Body of pancreas (tissue), 4 donors: ENCODE data around the gene KLHL29. TPM values are rescaled to one million over a fixed set of nuclear protein-coding genes. Genes with fewer than 3 reads are reported as not detected.

Source experiments
- ATAC-seq: fragments of 150-250 bp; one replicate; pipeline ENCODE4 v1.9.1; 2016
- DNase-seq, 4 donors: peaks; one replicate each; pipeline ENCODE4 v3.0.0-alpha.2; 2019
- H3K27ac ChIP-seq, 4 donors: fragments of 200-600 bp; sonication (generic); 1 replicate in 3 of 4; 2 replicates in 1 of 4; pipeline versions ENCODE4 v1.5.1 to v1.6.1; 2016 to 2019; ENCODE audit warnings: mild to moderate bottlenecking in 1 of 4, mixed read lengths in 1 of 4, moderate library complexity in 1 of 4
- H3K27me3 ChIP-seq, 2 donors: fragments of 200-600 bp; sonication (generic); one replicate each; pipeline ENCODE4 v1.6.0; 2016; ENCODE audit warnings: mild to moderate bottlenecking in 1 of 2
- H3K36me3 ChIP-seq, 2 donors: fragments of 200-600 bp; sonication (generic); replicated peaks in 1 of 2; 2 replicates each; pipeline ENCODE4 v1.5.1; 2016; ENCODE audit warnings: low read depth in 2 of 2; ENCODE audit not compliant: insufficient read depth in 1 of 2
- H3K4me1 ChIP-seq: fragments of 200-600 bp; sonication (generic); one replicate; pipeline ENCODE4 v1.6.0; 2016
- H3K4me3 ChIP-seq, 2 donors: fragments of 200-600 bp; sonication (generic); 1 replicate in 1 of 2; 2 replicates in 1 of 2; pipeline ENCODE4 v1.5.1; 2016 to 2019
- H3K9me3 ChIP-seq, 3 donors: fragments of 200-600 bp; sonication (generic); 1 replicate in 2 of 3; 2 replicates in 1 of 3; pipeline ENCODE4 v1.5.1; 2016
- POLR2A ChIP-seq, 3 donors: fragments of 450-650 bp; IDR thresholded peaks; one replicate each; pipeline ENCODE4 v1.6.1; 2016; ENCODE audit warnings: antibody characterized with exemption in 3 of 3, mild to moderate bottlenecking in 2 of 3
- WGBS, 2 donors: methylation state at CpG; one replicate each; pipeline ENCODE4 v1.1.5; 2017; 5-methylcytosine and 5-hydroxymethylcytosine counted together
- intact Hi-C: fragments of 100-400 bp; cut with DNase I; formaldehyde crosslinking; loops from one replicate; pipeline ENCODE4 v1.15.1; 2023
- total RNA-seq, 2 donors: library from RNA; depleted of rRNA; stranded (reverse); fragments of >200 nt; gene quantifications; one replicate each; pipeline ENCODE4 v1.1.0, GENCODE V29; 2016
- TF ChIP-seq, protein P1 (sequence below), 7 experiments: fragments of 450-650 bp in 4 of 7; fragments of 200-600 bp in 3 of 7; sonication (generic) in 3 of 7; IDR thresholded peaks; one replicate each; pipeline ENCODE4 v1.5.1; 2016 to 2019; ENCODE audit warnings: antibody characterized with exemption in 7 of 7

The KLHL29 gene
- total RNA-seq, 2 donors from 2014 or later, result 4.0 to 4.4 TPM

DNA sequence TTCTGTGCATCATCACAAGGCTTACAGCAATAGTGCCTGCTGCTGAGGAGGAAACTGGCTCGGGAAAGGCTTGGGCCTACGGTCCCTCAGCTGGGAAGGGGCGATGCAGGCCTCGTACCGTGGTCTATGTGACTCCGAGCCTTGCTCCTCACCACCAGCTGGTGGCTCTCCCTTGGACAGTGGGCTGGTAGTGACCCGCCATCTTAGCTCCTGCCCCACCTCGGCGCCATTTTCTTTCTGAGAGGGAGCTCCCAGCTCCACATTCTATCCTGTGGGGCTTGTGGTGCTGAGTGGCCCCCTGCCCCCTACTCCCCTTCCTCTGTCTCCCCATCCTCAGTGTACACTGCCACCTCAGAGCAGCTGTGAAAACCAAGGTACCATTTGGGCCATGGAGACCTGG is 255.7 kb downstream of the KLHL29 start:
- no peaks in the 10 kb centered on the region for H3K36me3 ChIP-seq
- no peak overlapping the region for H3K27ac ChIP-seq
- H3K27me3 ChIP-seq, result no peaks in the 10 kb centered on the region
- TF ChIP-seq POLR2A (IDR thresholded peaks at IDR 0.05), result no peak
- TF ChIP-seq, protein P1, sequence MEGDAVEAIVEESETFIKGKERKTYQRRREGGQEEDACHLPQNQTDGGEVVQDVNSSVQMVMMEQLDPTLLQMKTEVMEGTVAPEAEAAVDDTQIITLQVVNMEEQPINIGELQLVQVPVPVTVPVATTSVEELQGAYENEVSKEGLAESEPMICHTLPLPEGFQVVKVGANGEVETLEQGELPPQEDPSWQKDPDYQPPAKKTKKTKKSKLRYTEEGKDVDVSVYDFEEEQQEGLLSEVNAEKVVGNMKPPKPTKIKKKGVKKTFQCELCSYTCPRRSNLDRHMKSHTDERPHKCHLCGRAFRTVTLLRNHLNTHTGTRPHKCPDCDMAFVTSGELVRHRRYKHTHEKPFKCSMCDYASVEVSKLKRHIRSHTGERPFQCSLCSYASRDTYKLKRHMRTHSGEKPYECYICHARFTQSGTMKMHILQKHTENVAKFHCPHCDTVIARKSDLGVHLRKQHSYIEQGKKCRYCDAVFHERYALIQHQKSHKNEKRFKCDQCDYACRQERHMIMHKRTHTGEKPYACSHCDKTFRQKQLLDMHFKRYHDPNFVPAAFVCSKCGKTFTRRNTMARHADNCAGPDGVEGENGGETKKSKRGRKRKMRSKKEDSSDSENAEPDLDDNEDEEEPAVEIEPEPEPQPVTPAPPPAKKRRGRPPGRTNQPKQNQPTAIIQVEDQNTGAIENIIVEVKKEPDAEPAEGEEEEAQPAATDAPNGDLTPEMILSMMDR (IDR thresholded peaks at IDR 0.05), result no peak
- H3K4me1 ChIP-seq, result no peaks in the 10 kb centered on the region
- H3K4me3 ChIP-seq, result no peak overlapping the region
- no peak for DNase-seq
- 86 to 96% methylated on average over 7 to 9 of the region's 9 CpGs for WGBS, 2 donors
- H3K9me3 ChIP-seq, result no peaks in the 10 kb centered on the region
- no peak for ATAC-seq
- intact Hi-C loops, result no loop called here

DNA sequence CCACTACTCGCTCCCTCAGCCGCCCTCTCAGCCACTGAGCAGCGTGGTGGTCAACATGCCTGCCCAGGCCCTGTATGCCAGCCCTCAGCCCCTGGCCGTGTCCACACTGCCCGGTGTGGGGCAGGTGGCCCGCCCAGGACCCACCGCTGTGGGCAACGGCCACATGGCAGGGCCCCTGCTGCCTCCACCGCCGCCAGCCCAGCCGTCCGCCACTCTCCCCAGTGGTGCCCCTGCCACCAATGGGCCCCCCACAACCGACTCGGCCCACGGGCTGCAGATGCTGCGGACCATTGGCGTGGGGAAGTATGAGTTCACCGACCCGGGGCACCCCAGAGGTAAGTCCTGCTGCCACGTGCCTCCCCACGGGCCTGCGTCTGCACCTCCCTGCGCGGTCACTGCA is 257.5 kb downstream of the KLHL29 start:
- Histone ChIP-seq H3K9me3 (no peaks in the 10 kb centered on the region), H3K27ac (no peak overlapping the region), H3K36me3 (no peaks in the 10 kb centered on the region), H3K27me3 (no peaks in the 10 kb centered on the region), H3K4me1 (no peaks in the 10 kb centered on the region), H3K4me3 (no peak overlapping the region)
- WGBS, 2 donors, result 93 to 98% methylated on average over 5 to 16 of the region's 24 CpGs
- no peak for DNase-seq
- intact Hi-C loops, result no loop called here
- ATAC-seq, result no peak
- TF ChIP-seq, protein P1 (IDR thresholded peaks at IDR 0.05), result no peak
- no peak for TF ChIP-seq POLR2A (IDR thresholded peaks at IDR 0.05)

DNA sequence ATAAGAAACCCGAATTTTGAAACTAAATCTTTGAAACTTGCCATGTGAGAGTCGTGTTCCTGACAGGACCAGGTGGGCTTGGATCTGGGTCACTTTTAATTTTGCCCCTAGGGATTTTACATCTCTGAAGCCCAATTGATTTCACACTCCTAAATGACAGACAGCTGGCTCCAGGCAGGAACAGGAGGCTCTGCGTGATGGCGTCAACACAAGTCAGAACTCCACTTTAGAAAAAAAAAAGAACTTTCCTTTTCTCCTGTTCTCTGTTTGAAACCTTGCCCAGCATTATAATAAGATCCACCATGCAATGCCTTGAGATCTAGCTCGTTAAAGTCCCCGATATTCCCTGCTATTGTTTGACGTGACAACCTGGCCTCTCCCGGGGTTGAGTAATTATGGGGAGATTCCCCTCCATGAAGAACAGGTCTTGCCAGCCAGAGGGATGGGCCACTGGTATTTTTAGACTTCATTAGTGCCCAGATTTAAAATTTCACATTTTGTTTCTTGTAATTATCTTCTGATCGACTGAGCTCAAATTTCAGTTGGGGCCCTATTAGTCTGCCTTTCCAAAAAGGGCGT is 260.3 kb downstream of the KLHL29 start:
- Histone ChIP-seq H3K27ac (no peak overlapping the region), H3K9me3 (no peaks in the 10 kb centered on the region), H3K4me1 (no peaks in the 10 kb centered on the region), H3K4me3 (no peak overlapping the region), H3K27me3 (no peaks in the 10 kb centered on the region), H3K36me3 (no peaks in the 10 kb centered on the region)
- no peak for ATAC-seq
- no peak for DNase-seq
- intact Hi-C loops, result no loop called here
- TF ChIP-seq, protein P1 (IDR thresholded peaks at IDR 0.05), result no peak
- no peak for TF ChIP-seq POLR2A (IDR thresholded peaks at IDR 0.05)
- WGBS, 2 donors, result 59 to 63% methylated on average over 10 of the region's 10 CpGs

DNA sequence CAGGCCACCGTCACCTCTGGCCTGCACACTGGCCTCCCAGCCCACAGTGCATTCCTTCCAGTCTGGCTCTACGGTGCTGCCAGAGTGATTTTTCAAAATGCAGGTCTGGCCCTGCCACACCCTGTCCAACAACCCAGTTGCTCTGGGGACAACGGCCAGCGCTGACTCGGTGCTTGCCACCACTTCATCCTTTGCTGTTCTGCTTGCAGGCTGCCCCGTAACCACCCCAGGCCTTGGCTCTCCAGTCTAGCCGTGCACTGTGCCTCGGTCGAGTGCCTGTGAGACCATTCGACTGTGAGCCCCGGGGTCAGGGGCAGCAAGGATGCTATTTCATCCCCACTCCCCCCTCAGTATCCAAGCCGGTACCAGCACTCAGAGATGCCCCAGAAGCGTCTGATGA is 262.6 kb downstream of the KLHL29 start:
- no peak for DNase-seq
- ATAC-seq, result no peak
- intact Hi-C loops, result no loop called here
- 76 to 86% methylated on average over 5 to 13 of the region's 13 CpGs for WGBS, 2 donors
- no peaks in the 10 kb centered on the region for H3K9me3 ChIP-seq
- H3K4me3 ChIP-seq, result no peak overlapping the region
- no peaks in the 10 kb centered on the region for H3K36me3 ChIP-seq
- no peak overlapping the region for H3K27ac ChIP-seq
- TF ChIP-seq POLR2A (IDR thresholded peaks at IDR 0.05), result no peak
- TF ChIP-seq, protein P1 (IDR thresholded peaks at IDR 0.05), result no peak
- no peaks in the 10 kb centered on the region for H3K4me1 ChIP-seq
- H3K27me3 ChIP-seq, result no peaks in the 10 kb centered on the region

DNA sequence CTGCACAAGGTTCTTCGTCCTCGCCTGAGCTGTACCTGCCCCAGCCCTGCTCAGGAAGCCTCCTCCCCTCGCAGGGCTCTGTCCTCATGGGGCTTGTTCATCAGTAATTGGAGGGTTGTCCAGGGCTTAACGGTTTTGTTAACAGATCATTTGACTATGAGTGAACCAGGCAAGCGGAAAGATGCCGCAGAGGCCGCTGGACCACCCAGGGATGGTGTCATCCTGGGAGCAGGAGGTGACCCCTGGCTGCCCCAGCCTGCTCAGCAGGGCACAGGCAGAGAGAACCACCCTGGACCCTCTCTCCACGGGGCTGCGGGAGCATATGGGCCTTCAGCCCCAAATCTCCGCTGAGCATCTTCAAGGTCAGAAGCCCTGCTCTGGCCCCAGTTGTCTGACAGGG is 264.3 kb downstream of the KLHL29 start:
- DNase-seq (no peak), ATAC-seq (no peak)
- intact Hi-C loops, result no loop called here
- Histone ChIP-seq H3K4me1 (no peaks in the 10 kb centered on the region), H3K27me3 (no peaks in the 10 kb centered on the region), H3K27ac (no peak overlapping the region), H3K4me3 (no peak overlapping the region), H3K36me3 (no peaks in the 10 kb centered on the region), H3K9me3 (no peaks in the 10 kb centered on the region)
- 66 to 73% methylated on average over 4 to 10 of the region's 10 CpGs for WGBS, 2 donors
- no peak for TF ChIP-seq POLR2A (IDR thresholded peaks at IDR 0.05)
- TF ChIP-seq, protein P1 (IDR thresholded peaks at IDR 0.05), result no peak
